Left kidney (tissue), 2 donors: ENCODE results near the gene HSD17B14. TPM values are rescaled to one million over a fixed set of nuclear protein-coding genes. Genes with fewer than 3 reads are reported as not detected.
"Not testable (repeated sequence)": the region's sequence is repeated elsewhere in the genome, so short reads cannot be mapped to it uniquely, and the experiment has no call there.

Experiments used
- DNase-seq: peaks from one replicate; pipeline ENCODE4 v3.0.0-alpha.2; 2013
- polyA plus RNA-seq: library from polyadenylated mRNA; unstranded; fragments of 120-200 nt; gene quantifications from one replicate; pipeline ENCODE4 v1.2.1, GENCODE V29; 2013; ENCODE audit not compliant: insufficient read length

Gene HSD17B14
- polyA plus RNA-seq, 1 donor, result 27.4 TPM

DNA sequence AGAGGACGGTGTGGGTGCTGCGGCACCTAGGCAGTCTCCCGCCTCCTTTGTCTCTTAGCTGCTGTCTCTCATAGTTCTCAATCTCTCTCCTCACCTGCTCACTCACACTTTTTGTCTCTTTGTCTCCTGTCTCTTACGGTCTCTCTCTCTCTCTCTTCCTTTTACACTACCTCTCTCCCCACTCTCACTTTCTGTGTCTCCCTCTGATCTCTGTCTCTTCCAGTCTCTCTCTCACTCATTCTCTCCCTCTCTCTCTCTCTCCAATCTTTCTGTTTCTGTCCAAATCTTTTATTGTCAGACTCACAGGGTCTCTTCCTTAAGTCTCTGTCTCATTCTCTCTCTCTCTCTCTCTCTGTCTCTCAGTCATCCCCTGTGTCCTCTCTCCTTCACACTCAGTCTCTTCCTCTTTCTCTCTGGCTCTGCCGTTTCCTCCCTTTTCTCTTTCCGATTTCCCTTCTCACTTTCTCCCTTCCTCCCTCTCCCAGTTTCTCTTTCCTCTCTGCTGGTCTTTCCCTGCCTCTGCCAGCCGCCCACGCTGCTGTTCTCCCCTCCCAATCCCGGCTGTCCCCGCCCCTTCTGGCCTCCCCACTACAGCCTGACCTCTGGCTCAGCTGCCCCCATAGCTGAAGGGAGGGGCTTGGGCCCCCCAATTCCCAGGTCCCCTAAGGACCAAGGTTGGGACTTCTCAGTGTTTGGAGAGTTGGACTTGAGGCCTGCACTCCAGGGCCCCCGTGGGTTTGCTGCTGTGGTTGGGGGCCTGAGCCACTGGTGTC, 32.0 kb upstream of the HSD17B14 start, which contains the start of gene PLEKHA4:
TSS of gene PLEKHA4 (minus strand) at position 504 of the 773 bp plus-strand sequence. CDS start 997 bp downstream, outside the sequence.
- peak; percentile 33 for DNase-seq

DNA sequence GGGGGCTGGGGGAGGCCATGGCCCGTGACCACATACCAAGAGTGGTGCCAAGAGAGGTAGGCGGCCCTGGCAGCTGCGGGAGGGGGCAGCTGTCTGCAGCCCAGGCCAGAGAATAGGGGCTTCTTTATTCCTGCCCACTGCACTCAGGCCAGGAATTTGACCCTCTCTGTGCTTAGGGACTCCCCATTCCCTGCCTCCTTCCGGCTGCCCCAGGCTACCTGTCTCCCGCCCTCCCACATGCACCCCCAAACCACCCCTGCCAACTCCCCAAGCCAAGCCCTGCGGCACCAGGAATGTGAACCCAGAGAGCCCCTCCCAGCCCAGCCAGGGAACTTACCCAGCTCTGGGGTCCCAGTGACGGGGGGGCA, 31.4 kb upstream of the HSD17B14 start:
- no peak for DNase-seq

DNA sequence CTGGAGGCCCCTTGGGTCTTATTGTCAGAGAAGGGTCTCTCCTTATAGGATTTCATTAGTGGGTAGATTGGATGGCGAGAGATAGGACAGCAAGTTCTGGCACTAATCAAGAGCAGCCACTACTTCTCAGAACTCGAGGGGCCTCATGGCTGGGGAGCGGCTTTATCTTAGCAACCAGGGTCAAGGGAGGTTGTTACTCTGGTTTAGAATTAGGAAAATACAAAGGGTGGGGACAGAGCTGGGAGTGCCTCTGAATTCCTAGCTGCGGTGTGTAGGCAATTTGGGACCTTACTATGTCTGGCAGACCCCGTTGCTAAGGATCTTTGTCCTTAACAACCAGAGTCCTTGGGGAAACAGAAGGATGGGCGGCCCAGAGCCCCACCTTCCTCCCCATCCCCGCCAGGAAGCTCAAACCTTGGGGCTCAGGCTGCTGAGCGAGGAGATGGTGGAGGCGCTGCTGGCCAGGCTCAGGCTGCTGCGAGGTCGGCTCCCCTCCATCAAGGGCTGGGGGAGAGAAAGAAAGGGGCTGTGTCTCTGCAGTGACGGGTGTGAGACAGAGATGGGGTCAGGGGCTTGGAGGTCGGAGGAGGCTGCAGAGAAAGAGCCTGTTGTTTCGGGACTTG, 30.9 kb upstream of the HSD17B14 start:
- peak; percentile 44 for DNase-seq

DNA sequence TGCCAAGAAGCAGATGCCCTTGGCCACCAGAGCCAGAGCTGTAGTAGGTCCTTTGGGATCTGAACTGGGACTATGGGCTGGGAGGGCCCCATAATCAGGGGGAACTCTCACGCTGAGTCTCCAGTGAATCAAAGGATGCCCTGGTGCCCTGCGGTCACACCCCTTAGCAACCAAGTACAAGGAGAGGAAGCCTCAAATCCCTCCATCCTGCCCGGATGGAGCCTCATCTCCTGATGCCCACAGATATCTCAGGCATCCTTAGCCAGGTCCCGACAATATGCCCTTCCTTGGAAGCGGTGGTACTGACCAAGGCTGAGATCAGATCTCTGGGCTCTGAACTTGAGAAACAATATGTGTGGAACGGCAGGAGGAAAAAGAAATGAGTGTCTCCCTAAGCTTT, 30.4 kb upstream of the HSD17B14 start:
- no peak for DNase-seq

DNA sequence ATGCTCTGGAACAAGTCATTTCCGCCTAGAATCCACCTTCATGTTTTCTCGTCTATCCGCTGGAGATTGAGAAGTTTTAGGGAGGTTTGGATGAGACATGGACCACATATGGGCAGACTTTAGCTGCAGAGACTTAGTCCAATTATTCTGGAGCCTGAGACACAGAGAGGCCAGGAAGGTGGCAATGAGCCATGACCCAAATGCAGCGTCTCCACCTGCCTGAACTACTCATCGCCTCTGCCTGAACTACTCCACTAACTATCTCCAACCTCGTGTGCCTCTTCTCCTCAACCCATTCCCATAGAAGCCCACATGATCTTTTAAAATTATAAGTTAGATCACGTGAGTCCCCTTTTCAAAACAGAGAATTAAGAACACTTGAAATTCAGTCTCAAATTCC, 26.5 kb upstream of the HSD17B14 start:
- no peak for DNase-seq

DNA sequence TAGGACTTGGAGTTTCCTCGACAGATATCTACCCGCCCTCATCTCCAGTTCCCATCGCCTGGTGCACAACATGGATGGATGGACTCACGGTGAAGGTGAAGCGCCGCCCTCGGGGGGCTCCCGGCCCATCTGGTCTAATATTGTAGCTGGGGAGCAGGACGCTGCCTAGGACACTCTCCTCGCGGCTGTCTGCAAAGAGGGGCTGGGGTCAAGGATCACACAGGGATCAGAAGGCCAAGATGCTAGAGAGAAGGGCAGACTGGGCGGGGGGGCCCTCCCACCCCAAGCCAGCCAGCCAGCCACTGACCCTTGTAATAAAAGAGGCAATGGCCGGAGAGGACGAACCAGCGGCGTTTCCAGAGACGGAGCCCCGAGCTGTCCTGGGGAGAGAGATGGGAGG, 25.0 kb upstream of the HSD17B14 start:
- no peak for DNase-seq

DNA sequence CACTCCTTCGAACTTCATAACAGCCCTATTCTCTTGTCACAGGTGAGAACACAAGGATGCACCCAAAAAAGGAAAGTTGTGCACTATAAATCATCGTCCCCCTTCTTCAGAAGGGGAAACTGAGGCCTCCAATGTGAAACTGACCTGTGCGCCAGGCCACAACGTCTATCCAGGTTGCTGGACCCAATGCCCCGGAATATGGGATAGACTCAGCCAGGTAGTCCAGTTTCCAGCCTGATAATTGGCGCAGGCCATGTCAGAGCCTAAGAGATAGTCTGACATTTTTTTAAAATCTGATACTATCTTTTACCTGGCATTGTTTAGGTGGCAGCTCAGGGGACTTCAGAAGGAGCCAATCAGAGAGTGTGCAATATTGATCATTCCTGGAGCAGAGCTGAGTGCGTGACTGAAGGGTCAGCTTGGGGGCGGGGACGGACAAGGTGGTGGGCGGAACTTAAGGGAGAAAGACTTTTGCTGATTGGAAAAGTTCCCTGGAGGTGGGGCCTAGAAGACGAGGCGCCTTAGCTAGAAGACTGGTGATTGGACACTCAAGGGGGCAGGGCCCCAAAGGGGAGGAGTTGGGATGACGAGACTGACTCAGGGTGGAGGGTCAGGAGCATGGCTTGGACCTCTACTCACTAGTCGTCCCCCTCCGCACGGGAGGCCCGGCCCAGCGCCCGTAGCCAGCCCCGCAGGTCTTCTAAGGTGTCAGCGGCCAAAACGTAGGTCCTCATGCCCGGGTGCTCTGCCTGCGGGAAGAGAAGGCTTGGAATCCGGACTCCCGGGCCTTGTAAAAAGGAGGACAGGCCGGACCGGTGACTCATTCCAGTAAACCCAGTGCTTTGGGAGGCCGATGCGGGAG, 23.7 kb upstream of the HSD17B14 start:
- no peak for DNase-seq

DNA sequence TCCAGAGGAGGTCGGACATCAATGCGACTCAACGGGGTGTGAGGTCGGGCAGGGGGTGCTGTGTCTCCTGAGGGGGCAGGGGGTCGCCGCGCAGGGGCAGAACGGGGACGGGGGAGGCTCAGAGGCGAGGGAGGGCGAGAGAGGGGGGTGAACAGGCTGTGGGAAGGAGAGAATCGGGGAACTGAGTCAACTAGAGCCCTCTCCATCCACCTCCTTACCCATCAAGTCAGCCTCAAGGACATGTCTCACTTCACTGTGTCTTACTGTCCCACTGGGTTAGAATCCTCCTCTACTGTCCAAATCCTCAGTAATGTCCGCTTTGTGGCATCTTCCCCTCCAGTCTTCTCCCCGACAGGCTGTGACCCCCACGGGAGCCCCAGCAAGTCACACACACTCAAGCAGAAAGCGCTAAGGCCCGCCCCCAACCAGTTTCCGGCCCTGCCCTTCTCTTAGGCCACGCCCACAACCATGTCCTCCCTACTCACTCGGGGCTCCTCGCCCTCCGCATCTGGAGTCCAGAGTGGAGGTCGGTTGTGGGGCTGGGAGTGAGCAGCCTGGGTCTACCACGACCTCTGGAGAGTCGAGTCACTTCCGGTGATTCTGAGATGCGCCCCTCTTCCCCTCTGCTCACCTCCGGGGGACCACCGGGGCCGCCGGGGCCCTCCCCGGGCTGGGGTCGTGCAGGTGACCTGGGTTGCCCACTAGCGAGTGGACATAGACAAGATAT, 22.9 kb upstream of the HSD17B14 start:
- DNase-seq, result no peak

DNA sequence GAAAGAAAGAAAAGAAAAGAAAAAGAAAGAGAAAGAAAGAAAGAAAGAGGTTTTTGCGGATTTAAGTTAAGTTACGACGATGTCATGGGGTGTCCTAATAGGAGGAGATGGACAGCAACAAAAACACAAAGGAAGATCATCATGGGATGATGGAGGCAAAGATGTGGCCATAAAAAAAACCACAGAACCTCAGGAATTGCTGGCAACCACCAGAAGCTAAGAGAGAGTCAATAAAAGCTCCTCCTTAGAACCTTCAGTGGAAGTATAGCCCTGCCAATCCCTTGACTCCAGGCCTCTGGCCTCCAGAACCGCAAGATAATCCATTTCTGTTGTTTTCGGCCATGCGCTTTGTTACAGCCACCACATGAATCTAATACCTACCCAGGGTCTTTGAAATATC, 20.6 kb upstream of the HSD17B14 start:
- DNase-seq, result no peak

DNA sequence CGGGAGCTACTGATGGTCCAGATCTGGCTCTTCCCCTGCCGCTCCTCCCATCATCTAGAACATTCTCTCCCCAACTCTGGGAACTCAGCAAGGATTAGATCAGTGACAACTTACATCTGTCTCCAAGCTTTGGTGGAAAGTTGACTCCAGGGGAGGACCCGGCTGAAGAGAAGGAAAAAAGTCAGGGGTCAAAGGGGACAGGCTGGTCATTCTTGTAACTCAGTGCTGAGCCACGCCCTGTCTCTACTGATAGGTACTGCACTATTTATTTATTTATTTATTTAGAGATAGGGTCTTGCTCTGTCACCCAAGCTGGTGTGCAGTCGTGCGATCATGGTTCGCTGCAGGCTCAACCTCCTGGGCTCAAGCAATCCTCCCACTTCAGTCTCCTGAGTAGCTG, 17.8 kb upstream of the HSD17B14 start:
- DNase-seq, result no peak

DNA sequence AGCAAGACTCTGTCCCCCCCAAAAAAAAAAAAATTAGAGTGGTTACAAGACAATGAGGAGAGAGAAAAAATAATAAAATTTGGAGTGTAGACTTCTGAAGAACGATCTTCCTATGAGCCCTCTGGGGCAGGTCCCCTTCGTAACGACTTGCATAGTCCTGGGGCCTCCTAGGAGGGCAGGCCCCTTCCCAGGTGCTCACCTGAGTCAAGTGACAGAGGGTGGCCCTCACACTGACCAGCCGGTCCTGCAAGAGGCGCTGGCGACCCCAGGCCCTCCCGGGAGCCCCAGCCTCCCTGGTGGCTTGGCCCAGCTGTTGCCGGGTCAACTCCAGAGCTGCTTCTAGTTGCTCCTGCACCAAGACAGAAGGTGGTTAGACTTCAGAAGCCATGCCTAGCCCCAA, 17.2 kb upstream of the HSD17B14 start:
- no peak for DNase-seq

DNA sequence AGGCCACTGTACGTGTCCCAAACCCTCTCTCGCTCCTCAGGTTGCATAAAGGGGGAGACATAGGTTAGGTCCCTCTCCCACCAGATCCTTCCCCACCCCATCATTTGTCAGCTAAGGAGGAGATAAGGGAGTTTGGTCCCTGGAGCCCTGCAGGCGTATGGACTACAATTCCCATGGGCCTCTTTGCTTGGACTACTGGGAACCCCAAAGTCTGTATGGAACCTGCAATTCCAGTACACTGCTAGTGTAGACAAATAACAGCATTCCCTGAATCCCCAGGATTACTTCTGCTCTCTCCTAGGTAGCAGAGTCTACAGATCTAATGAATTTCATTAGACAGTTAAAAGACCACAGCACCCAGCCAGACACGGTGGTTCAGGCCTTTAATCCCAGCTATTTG, 16.0 kb upstream of the HSD17B14 start:
- no peak for DNase-seq

DNA sequence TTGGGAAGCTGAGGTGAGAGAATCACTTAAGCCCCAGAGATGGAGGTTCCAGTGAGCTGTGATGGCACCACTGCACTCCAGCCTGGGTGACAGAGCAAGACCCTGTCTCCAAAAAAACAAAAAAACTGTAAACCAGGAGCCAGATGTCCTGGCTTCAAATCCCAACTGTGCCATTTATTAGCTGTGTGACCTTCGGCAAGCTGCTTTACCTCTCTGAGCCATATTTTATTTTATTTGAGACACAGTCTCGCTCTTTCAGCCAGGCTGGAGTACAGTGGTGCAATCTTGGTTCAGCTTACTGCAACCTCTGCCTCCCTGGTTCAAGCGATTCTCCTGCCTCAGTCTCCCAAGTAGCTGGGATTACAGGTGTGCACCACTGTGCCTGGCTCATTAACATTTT, 10.4 kb upstream of the HSD17B14 start:
- DNase-seq, result not testable (repeated sequence)

DNA sequence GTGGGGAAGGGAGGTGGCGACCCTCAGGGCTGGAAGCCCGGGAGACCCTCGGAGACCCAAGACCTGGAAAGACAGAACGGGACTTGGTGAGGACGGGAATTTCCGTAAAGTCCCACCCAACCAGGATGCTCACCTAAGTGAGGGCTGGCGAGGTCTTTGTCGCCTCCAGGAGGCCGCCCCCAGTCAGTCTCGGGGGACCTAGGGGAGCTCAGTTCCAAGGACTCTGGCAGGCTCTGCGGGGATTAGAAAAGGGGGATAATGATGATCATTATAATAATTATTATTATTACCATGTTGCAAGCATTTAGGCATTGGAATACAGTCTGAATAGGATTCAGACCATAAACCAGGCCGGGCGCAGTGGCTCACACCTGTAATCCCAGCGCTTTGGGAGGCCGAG, 9.1 kb upstream of the HSD17B14 start:
- DNase-seq, result no peak

DNA sequence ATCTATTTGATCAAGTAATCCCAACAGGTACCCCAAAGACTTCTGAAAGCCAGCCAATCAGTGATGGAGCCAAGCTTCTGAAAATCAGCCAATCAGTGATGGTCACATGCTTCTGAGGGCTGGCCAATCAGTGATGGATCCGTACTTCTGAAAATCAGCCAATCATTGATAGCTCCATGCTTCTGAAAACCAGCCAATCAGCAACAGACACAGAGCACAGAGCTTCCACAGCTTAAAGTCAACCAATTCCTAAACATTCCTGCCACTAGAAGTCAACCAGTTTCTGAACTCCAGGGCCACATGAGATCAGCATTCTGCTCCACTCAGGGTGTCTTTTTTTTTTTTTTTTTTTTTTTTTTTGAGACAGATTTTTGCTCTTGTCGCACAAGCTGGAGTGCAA, 8.2 kb upstream of the HSD17B14 start:
- DNase-seq, result no peak

DNA sequence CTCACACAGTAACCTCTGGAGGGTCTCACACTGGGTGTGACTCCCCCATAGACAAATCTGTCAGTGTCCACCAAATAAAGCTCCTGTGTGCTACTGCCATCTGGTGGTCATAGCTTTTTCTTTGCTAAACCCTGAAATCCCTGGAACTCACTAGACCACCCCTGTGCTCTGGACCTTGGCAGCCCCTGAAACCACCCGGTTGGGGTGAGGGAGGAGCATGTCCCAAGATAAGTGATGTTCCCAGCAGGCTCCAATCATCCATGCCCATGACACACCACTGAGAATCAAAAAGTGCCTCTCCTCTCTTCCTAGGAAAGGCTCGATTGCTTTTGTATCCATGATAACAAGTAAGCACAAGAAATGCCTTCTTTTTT, 6.5 kb upstream of the HSD17B14 start:
- peak; percentile 74 for DNase-seq

DNA sequence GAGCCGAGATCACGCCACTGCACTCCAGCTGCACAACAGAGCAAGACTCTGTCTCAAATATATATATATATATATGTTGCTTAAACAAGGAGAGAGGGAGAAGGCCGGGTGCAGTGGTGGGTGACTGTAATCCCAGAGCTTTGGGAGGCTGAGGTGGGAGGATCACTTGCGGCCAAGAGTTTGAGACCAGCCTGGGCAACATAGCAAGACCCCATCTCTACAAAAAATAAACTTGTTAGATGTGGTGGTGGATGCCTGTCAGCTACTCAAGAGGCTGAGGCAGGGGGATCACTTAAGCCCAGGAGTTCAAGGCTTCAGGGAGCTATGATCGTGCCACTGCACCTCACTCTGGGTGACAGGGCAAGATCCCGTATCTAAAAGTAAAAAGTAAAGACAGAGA, 5.3 kb upstream of the HSD17B14 start:
- DNase-seq, result no peak

DNA sequence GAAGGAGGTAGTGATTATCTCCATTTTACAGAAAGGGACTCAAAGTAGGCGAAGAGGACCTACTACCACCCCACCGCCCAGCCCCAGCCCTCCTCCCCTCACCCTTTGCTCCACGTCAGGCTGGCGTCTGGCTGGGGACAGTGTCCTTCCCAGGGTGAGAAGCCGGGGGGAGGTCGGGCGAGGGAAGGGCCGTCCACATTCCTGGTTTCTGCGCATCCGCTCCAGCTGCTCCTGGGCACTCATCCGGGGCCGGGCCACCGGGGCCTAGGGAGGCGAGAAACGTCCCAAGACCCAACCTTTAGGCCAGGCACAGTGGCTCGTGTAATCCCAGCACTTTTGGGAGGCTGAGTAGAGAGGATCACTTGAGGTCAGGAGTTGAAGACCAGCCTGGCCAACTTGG, 4.8 kb upstream of the HSD17B14 start:
- no peak for DNase-seq

DNA sequence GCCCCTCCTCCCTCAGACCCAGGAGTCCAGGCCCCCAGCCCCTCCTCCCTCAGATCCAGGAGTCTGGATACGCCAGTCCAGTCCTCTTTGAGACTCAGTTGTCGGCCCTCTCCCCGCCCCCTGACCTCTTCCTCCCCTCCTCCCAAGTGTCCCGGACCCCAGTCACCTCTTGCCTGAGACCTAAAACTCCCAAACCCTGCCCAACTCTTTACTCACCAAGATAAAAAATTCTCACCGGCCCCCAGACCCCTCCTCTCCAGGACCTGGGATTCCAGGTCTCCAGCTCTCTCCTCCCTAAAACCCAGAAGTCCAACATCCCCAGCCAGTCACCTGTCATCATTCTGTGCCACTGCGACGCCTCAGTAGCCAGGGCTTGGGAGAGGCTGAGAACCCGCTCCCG, 1.4 kb upstream of the HSD17B14 start:
- DNase-seq, result no peak

DNA sequence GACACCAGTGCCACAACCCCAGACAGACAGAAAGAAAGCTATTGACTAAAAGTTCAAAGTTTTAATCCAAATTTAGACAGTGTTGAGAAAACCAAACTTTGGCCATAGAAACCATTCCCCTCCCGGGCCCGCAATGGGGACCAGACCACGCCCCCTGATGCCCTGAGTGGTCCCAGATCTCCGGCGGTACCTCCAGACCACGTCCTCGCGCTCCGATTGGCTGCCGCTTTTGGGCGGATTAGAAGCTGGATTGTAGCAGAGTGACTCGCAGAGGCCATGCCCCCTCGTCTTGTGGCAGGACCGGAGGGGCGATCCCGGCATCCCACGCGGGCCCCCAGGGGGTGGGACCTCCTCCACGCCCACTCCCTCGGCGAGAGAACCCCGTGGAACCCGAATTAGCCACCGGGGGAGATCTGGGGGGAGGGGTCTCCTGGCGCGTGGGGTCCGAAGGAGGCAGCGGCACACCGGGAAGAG, 797 bp upstream of the HSD17B14 start:
- peak; percentile 75 for DNase-seq

DNA sequence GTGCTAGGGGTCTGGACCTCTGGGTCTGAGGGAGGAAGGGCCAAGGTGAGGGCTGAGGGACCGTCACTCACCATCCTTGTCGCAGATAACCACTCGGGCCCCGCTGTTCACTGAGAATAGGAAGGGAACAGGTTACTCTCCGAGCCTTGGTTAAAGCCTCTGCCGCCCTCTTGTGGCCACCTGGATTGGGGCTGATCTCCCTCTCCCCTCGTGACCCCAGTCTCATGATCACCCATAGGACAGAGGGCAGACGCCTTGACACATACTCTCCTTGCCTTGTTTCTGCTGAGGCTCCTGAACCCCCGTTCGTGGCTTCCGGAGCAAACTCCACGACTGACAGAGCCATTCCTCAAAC, 580 bp downstream of the HSD17B14 start:
- DNase-seq, result peak; percentile 91

DNA sequence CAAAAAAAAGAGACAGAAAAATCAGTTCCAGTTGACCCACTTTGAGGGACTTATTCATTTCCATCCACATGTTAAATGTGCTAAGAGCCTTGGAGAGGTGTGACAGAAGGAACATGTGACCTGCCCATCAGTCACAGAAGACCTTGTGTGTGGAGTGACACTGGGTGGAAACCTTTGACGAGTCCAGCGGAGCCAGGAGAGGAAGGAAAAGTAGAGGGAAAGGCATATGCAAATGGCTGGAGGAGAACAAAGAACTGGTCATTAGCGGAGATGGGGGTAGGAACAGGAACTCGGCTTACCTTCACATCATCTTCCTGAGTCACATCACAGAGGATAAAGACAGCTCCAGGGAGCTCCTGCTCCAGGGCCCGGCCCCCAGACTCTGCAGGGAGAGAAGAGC, 2.3 kb downstream of the HSD17B14 start:
- no peak for DNase-seq
